Measurements from ENCODE around the gene OR2V1. TPM values are rescaled to one million over a fixed set of nuclear protein-coding genes. Genes with fewer than 3 reads are reported as not detected.
"Not testable (repeated sequence)": the region's sequence is repeated elsewhere in the genome, so short reads cannot be mapped to it uniquely, and the experiment has no call there.

Gene OR2V1
- total RNA-seq, 2 donors from 2014 or later, result not detected

DNA sequence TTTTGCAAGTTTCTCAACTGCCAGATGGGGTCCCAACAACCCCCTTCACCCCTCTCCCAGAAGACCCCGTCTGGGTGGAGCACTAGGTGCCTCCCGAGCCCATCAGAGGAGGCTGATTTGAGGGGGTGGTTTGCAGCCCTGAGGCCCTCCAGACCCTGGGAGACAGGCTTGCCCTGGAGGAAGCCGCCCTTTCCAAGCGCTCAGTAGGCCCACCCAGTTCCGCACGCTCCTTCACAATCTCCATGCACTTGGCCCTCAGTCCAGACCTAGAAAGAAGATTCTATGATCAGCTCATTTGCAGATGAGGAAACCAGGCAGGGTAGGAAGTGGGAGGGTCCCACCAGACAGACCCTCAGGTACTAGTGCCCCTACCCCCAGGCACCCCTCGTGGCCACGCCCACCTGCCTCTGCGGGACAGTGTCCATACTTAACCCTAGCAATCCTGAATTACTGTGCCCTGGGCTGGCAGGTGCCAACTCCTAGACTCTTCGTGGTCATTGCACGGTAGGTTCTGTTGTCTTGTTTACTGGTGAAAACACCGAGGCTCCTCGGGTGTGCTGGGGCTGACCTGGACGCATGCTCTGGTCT lies 22.3 kb downstream of the OR2V1 start:
- peaks cover 3% of the 10 kb centered on the region for H3K4me1 Mint-ChIP-seq
- no peak for TF ChIP-seq CTCF (conservative IDR thresholded peaks at IDR 0.05)
- H3K9me3 ChIP-seq (ENCODE audit: control insufficient read depth, low read length), result peaks cover 15% of the 10 kb centered on the region
- no peaks in the 10 kb centered on the region for H3K27me3 ChIP-seq (ENCODE audit: control insufficient read depth, insufficient read depth, low read length, poor library complexity, severe bottlenecking)
- no peak overlapping the region for H3K4me3 Mint-ChIP-seq
- no peaks in the 10 kb centered on the region for H3K36me3 Mint-ChIP-seq (ENCODE audit: low read depth)
- H3K4me3 ChIP-seq (ENCODE audit: low read length), result no peak overlapping the region
- H3K4me1 ChIP-seq (ENCODE audit: control insufficient read depth, insufficient read depth, low read length), result no peaks in the 10 kb centered on the region
- H3K36me3 ChIP-seq (ENCODE audit: control insufficient read depth, insufficient read depth, low read length), result no peaks in the 10 kb centered on the region
- no peaks in the 10 kb centered on the region for H3K9me3 Mint-ChIP-seq
- peaks cover 91% of the 10 kb centered on the region for H3K27me3 Mint-ChIP-seq (ENCODE audit: insufficient read depth)
- H3K27ac ChIP-seq (ENCODE audit: low read depth, low read length), result no peak overlapping the region
- no peak overlapping the region for H3K9ac ChIP-seq (ENCODE audit: extremely low read depth, low read length, poor library complexity, severe bottlenecking)
- DNase-seq, result no peak
- no peak overlapping the region for H3K27ac Mint-ChIP-seq
- 76 to 93% methylated on average over 7 to 14 of the region's 14 CpGs for WGBS, 2 experiments (ENCODE audit: insufficient coverage in 1 of 2, insufficient read length in 1 of 2)

GRCh38 chr5:181107699-181108098 lies 23.3 kb downstream of the OR2V1 start:
- DNase-seq, result no peak
- WGBS, 2 experiments (ENCODE audit: insufficient coverage in 1 of 2, insufficient read length in 1 of 2), result 78 to 85% methylated on average over 7 to 9 of the region's 9 CpGs
- no peaks in the 10 kb centered on the region for H3K27me3 ChIP-seq (ENCODE audit: control insufficient read depth, insufficient read depth, low read length, poor library complexity, severe bottlenecking)
- no peak for TF ChIP-seq CTCF (conservative IDR thresholded peaks at IDR 0.05)
- peaks cover 15% of the 10 kb centered on the region for H3K9me3 ChIP-seq (ENCODE audit: control insufficient read depth, low read length)
- H3K27ac ChIP-seq (ENCODE audit: low read depth, low read length), result no peak overlapping the region
- no peak overlapping the region for H3K4me3 ChIP-seq (ENCODE audit: low read length)
- H3K4me1 Mint-ChIP-seq, result peaks cover 3% of the 10 kb centered on the region
- no peak overlapping the region for H3K9ac ChIP-seq (ENCODE audit: extremely low read depth, low read length, poor library complexity, severe bottlenecking)
- peaks cover 90% of the 10 kb centered on the region for H3K27me3 Mint-ChIP-seq (ENCODE audit: insufficient read depth)
- no peaks in the 10 kb centered on the region for H3K9me3 Mint-ChIP-seq
- H3K4me1 ChIP-seq (ENCODE audit: control insufficient read depth, insufficient read depth, low read length), result no peaks in the 10 kb centered on the region
- no peak overlapping the region for H3K4me3 Mint-ChIP-seq
- H3K36me3 ChIP-seq (ENCODE audit: control insufficient read depth, insufficient read depth, low read length), result no peaks in the 10 kb centered on the region
- no peaks in the 10 kb centered on the region for H3K36me3 Mint-ChIP-seq (ENCODE audit: low read depth)
- H3K27ac Mint-ChIP-seq, result no peak overlapping the region

- H3K4me1 ChIP-seq (ENCODE audit: control insufficient read depth, insufficient read depth, low read length), result no peaks in the 10 kb centered on the region
- H3K9me3 ChIP-seq (ENCODE audit: control insufficient read depth, low read length), result peaks cover 10% of the 10 kb centered on the region
- H3K9me3 Mint-ChIP-seq, result no peaks in the 10 kb centered on the region
- WGBS, 2 experiments (ENCODE audit: insufficient coverage in 1 of 2, insufficient read length in 1 of 2), result 52% methylated on average over 7 of the region's 7 CpGs; no CpG with 5 or more reads in 1 of the 2 experiments
- H3K27ac Mint-ChIP-seq, result no peak overlapping the region
- H3K27me3 ChIP-seq (ENCODE audit: control insufficient read depth, insufficient read depth, low read length, poor library complexity, severe bottlenecking), result peaks cover under 1% of the 10 kb centered on the region
- no peak overlapping the region for H3K4me3 Mint-ChIP-seq
- H3K27me3 Mint-ChIP-seq (ENCODE audit: insufficient read depth), result peaks cover 70% of the 10 kb centered on the region
- no peak overlapping the region for H3K9ac ChIP-seq (ENCODE audit: extremely low read depth, low read length, poor library complexity, severe bottlenecking)
- H3K27ac ChIP-seq (ENCODE audit: low read depth, low read length), result no peak overlapping the region
- no peak for DNase-seq
- H3K4me3 ChIP-seq (ENCODE audit: low read length), result no peak overlapping the region
- TF ChIP-seq CTCF (conservative IDR thresholded peaks at IDR 0.05), result no peak
- no peaks in the 10 kb centered on the region for H3K36me3 Mint-ChIP-seq (ENCODE audit: low read depth)
- no peaks in the 10 kb centered on the region for H3K36me3 ChIP-seq (ENCODE audit: control insufficient read depth, insufficient read depth, low read length)
- peaks cover 3% of the 10 kb centered on the region for H3K4me1 Mint-ChIP-seq
These were observed 25.5 kb downstream of the OR2V1 start for GRCh38 chr5:181105391-181106025.

DNA sequence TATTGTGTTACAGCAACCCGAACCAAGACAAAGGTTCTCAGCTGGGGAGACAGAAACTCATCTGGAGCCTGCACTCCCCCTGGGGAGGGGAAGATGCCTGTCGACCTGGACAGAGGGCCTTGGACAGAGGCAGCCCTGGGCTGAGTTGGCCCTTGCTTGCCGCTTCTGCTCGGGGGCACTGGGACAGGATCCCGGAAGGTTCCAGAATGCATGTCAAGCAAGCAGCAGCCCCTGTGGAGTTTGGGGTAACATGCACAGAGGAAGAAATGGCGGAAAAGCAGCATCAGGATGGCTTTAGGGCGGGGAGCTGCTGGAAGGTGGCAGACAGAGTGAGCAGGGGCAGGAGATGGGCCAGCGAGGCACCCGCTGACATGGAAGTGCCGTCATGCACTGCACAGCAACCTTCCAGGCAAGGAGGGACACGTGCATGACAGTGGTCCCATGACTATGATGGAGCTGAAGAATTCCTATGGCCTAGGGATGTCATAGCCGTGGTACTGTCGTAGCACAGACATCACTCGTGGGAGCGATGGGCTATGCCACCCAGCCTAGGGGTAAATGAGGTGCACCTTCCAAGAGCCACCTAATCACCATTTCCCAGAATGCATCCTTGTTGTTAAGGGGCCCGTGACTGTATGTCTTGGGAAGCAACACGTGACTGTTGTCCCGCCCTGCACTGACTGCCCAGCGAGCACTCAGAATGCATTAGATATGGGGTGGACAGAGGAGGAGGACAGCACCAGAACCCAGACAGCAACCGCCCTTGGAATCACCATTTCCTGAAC lies 26.2 kb downstream of the OR2V1 start:
- H3K27ac ChIP-seq (ENCODE audit: low read depth, low read length); H3K36me3 ChIP-seq (ENCODE audit: control insufficient read depth, insufficient read depth, low read length); H3K9me3 ChIP-seq (ENCODE audit: control insufficient read depth, low read length); H3K27me3 ChIP-seq (ENCODE audit: control insufficient read depth, insufficient read depth, low read length, poor library complexity, severe bottlenecking); H3K4me3 ChIP-seq (ENCODE audit: low read length); H3K36me3 Mint-ChIP-seq (ENCODE audit: low read depth); H3K4me3 Mint-ChIP-seq; H3K4me1 Mint-ChIP-seq; H3K9me3 Mint-ChIP-seq; H3K4me1 ChIP-seq (ENCODE audit: control insufficient read depth, insufficient read depth, low read length); H3K9ac ChIP-seq (ENCODE audit: extremely low read depth, low read length, poor library complexity, severe bottlenecking); H3K27ac Mint-ChIP-seq: not testable (repeated sequence)
- peak; percentile 58 for DNase-seq
- 67% methylated on average over 11 of the region's 20 CpGs; no CpG with 5 or more reads in 1 of the 2 experiments for WGBS, 2 experiments (ENCODE audit: insufficient coverage in 1 of 2, insufficient read length in 1 of 2)
- H3K27me3 Mint-ChIP-seq (ENCODE audit: insufficient read depth), result peaks cover 73% of the 10 kb centered on the region

- H3K36me3 ChIP-seq (ENCODE audit: control insufficient read depth, insufficient read depth, low read length); H3K9ac ChIP-seq (ENCODE audit: extremely low read depth, low read length, poor library complexity, severe bottlenecking); H3K4me1 Mint-ChIP-seq; H3K27ac ChIP-seq (ENCODE audit: low read depth, low read length); H3K9me3 ChIP-seq (ENCODE audit: control insufficient read depth, low read length); H3K4me3 ChIP-seq (ENCODE audit: low read length); H3K27ac Mint-ChIP-seq; H3K9me3 Mint-ChIP-seq; H3K36me3 Mint-ChIP-seq (ENCODE audit: low read depth); H3K4me1 ChIP-seq (ENCODE audit: control insufficient read depth, insufficient read depth, low read length): not testable (repeated sequence)
- 17 to 68% methylated on average over 2 to 5 of the region's 5 CpGs for WGBS, 2 experiments (ENCODE audit: insufficient coverage in 1 of 2, insufficient read length in 1 of 2)
- DNase-seq, result peak; percentile 68
- Mint-ChIP-seq H3K4me3 (peak overlapping the region; percentile 52), H3K27me3 (ENCODE audit: insufficient read depth) (peaks cover 73% of the 10 kb centered on the region)
- peaks cover 13% of the 10 kb centered on the region for H3K27me3 ChIP-seq (ENCODE audit: control insufficient read depth, insufficient read depth, low read length, poor library complexity, severe bottlenecking)
These were observed 26.8 kb downstream of the OR2V1 start for GRCh38 chr5:181104259-181104568.

Data from endodermal cell (in vitro differentiated cells).